NK-92 treated with Interleukin-12 subunit alpha and Interleukin-12 subunit beta, amount 100 ng/mL, for 24 hours (cell line): ENCODE measurements around the gene NUAK1.

Experiments
- DNase-seq: peaks from one replicate; lab custom pipeline; 2025; lab: John Stamatoyannopoulos, UW

Gene NUAK1

GRCh38 chr12:106082216-106083175 is 56.3 kb downstream of the NUAK1 start:
- no peak for DNase-seq

- DNase-seq: no peak
These were observed 57.1 kb downstream of the NUAK1 start for GRCh38 chr12:106081606-106082005.

DNA sequence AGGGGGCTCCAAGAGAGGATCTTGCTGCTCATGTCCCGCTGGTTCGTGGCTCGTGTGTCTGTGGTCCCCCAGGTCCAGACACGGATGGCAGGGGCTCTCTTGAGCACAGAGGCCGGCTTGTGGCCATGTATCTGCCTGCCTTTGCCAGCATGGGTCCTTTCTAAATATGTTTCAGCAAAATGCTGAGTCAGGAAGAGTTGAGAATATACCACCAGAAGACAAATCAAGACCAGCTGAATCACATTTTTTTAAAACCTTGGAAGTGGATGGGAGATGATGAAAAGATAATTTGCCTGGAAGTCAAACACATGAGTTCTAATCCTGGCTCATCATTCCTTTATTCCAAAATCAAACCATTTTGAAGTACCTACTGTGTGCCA is 58.0 kb downstream of the NUAK1 start:
- DNase-seq: no peak

- DNase-seq: no peak
These were observed 58.5 kb downstream of the NUAK1 start for GRCh38 chr12:106080041-106080790.

GRCh38 chr12:106079148-106079738 is 59.5 kb downstream of the NUAK1 start:
- DNase-seq: no peak

DNA sequence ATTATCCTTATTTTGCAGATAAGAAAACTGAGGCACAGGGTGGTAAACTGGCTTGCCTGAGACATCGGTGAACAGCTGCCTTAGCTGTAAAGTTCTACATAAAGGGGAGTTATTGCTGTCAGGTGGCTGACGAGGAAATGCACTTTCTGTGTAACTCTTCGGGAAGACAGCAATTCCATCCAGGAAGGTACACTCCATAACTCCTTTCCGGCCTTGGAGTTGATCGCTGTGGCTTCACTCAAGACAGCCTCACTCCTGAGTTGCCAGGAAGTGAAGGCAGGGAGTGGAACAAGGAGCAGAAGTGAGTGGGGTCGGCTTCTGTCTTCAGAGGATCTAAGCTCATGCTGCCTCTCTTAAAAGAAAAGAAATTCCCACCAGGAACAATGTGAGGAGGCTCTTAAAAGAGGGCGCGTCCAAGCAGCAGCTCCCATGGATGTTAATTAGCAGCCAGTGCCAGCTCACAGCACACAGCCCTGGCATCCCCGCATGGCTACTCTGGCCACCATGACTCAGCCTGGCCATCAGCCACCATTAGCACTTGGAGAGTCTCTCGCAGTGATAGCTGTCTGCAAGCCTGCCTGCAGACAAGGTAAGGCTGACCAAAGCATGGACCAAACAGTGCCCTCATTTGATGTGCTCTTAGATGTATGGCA is 60.3 kb downstream of the NUAK1 start:
- DNase-seq: no peak

DNA sequence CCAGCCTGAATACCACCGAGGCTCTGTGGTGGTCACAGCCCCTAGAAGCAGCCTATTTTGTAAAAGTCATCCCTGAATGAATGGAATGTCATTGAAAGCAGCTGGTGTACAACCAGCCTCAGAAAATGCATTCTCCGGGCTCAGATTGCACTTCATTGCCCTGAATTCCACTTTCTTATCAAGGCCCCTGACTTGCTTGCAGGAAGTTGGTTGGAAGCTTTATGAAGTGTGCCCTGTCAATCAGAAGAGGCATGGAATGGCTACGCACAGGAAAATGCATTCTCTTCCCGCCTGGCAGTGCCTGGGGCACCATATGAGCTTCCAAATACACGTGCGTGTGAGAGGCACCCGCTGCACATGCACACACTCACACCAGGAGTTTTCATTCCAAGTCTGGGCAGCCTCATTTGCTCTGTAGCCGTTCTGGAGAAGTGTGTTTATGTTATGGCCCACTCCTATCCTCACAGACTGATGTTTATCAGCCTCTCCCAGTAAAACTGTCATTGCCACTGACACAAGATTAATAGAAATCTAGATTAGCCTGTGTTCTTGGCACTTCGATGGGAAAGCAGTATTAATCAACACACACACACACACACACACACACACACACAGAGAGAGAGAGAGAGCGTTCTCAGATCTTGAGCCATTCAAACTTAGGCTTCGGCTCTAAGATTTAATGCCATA is 63.9 kb downstream of the NUAK1 start:
- DNase-seq: no peak

DNA sequence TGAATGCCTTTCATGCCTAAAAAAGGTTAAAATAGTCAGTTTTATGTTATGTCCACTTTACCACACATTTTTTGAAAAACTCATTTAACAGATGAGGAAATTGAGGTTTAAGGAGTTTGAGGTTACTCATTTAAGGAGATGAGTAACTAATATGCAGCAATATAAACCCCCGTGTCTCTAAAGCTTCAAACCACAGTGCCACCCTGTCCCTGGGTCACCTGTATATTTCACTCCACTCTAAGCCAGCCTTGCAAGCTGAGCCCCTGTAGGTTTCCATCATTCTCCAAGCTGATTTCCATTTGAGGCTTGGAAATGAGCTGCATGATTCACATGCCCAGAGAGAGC is 64.4 kb downstream of the NUAK1 start:
- no peak for DNase-seq

GRCh38 chr12:106073179-106073578 is 65.6 kb downstream of the NUAK1 start:
- DNase-seq: no peak

DNA sequence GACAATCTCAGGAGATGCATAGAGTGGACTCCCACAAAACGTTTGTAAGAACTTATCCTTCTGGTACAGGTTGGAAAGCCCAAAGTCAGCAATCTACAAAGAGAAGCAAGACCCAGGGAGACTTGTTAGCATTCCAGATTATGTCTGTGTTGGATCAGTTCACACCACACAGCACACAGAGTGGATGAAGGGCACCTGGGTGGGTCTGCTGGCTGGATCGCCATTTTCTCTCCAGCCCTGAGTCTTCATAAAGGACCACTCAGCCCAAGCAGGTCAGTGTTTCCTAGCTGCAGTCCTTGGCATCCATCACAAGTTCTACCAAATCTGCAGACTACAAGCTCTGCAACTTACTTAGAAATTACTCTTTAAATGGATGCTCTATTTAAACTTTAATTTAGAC is 66.0 kb downstream of the NUAK1 start:
- no peak for DNase-seq

- DNase-seq: no peak
These were observed 67.1 kb downstream of the NUAK1 start for GRCh38 chr12:106071686-106072085.

DNA sequence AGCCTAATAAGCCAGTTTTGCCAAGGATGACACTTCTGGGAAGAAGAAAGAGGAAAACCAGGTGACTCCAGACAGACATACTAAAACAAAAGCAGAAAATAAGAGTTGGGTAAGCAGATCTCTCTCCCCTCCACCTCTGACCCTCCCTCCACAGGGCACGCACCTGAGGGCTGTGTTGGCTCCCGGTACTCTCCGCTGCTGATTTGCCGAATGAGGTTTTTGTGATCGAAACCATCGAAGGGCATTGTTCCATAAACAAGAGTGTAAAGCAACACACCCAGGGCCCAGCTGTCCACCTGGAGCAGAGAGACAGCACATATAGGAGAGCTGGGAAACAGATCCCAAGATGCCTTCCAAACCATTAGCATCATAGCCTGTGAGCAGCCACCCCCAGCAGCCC is 68.1 kb downstream of the NUAK1 start:
- DNase-seq: no peak

GRCh38 chr12:106070147-106070546 is 68.6 kb downstream of the NUAK1 start:
- no peak for DNase-seq

DNA sequence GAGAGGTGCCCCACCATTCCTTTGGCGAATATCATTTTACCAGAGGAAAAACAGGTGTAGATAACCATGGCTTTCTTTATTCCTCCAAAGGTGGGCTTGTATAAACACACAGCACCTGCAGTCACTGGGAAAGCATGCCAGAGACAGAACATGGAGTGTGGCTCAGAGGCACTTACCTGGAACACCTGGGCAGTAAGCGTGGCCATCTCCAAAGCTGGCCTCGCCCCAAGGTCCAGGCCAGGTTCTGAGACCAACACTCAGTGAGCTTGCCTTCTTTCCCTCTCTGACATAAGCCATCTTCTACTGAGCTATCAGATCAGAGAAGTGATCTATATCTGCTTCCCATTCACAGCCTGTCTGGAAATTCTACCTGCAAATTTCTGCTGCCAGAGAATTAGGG is 70.5 kb downstream of the NUAK1 start:
- no peak for DNase-seq

GRCh38 chr12:106067606-106068205 is 71.0 kb downstream of the NUAK1 start:
- DNase-seq: no peak

GRCh38 chr12:106066726-106067325 is 71.9 kb downstream of the NUAK1 start:
- DNase-seq: no peak

DNA sequence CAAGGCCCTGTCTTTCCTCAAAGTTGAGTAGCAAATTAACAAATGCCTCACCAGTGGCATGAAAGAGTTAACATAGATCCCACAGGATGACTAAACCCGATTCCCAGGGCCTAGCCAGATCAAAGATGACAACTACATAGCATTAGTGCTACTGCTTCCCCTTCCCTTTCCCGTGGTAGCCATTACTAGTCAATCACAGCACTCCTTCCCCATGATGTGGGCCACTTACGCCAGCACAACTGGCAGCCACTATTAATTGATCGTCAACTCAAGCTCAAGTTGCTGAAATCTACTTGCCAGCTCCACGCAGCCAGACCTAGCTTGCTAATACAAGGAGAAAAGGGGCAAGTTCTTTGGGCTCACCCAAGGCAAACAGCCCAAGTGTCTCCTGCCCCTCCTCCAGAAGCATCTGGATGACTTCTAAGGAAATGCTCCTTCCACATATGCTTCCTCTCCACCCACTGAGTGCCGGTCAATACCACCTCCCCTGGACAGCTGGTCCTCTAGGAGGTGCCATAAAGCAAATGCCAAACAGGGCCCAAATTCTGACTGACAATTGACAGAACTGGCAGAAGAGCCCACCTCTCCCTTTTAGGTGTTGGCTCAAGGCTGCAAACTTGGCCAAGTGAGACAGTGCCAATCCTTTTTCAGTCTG is 72.6 kb downstream of the NUAK1 start:
- DNase-seq: no peak

DNA sequence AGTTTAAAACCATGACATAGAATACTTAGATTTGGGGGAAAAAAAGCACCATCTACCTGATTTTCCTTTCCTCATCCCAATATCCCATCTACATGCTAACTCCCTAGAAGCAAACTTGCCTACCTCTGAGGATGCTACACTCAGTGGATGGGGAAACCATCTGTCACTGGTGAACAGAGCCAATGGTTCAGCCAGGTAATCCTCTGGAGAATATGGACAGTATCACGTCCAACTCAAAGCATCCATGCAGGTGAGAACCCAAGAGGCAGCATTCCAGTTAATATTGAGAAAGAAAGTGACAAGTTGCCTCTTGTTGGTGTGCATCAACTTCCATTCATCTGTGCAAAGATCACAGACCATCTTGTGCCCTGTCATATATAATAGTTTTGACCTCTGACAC is 73.2 kb downstream of the NUAK1 start:
- no peak for DNase-seq

- DNase-seq: no peak
These were observed 74.1 kb downstream of the NUAK1 start for GRCh38 chr12:106064721-106065021.

DNA sequence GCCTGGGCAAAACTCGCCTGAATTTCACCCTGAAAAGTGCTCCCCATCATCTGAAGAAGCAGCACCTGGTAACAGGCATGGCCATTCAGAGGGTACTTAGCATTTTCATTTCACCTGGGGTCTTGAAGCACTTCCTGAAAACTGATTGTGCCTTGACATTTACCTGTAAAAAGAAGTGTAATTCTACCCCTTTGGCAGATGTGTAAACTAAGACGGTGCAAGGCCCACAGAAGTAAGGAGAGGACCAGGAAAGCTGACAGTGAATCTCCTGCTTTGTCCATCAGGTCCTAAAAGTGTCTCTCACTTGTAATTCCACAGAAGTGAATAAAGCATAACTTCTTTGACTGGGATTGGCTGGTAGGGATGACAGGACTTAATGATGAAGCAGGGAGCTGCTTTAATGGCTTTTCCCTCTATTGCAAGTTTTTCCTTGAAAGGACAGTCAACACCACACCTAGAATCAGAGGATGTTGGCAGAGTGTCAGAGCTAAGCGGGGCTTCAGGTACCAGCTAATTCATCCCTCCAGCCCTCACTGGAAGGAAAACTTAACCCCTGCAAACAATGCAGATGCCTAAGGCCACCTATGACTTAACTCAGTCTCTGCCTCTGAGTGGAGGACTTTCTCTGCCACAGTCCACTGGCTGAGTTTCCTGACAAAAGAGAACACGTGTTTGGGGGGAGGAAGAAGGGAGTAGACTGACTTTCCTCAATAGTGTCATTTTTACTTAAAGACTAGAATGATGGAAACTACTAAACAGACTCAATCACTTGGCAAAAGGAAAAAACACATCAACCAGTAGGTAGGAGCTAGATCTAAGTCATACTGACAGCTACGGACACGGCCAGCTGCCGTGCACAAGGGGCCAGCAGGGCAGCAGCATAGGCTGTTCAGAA is 74.7 kb downstream of the NUAK1 start:
- no peak for DNase-seq
